HEK293T (cell line): ENCODE measurements around the gene KAT6B.

Experiments used
- CTCF ChIA-PET: fragments of 350-600 bp; formaldehyde crosslinking; extraction: SDS; loops from one replicate; lab custom pipeline; 2021; ENCODE audit warnings: antibody characterized with exemption, inconsistent platforms; lab: Yijun Ruan, JAX
- POLR2A ChIA-PET: fragments of 350-600 bp; formaldehyde crosslinking; extraction: SDS; loops from one replicate; lab custom pipeline; 2020; ENCODE audit warnings: antibody characterized with exemption, inconsistent platforms; lab: Yijun Ruan, JAX
- DNase-seq: peaks from one replicate; pipeline ENCODE4 v3.0.0; 2012; ENCODE audit warnings: mixed read lengths; ENCODE audit errors: extremely low spot score
- ARNT ChIP-seq: fragments of 450-650 bp; IDR thresholded peaks from 2 replicates; pipeline ENCODE4 v1.6.1; 2017; ENCODE audit warnings: mild to moderate bottlenecking
- BHLHE40 ChIP-seq: fragments of 450-650 bp; IDR thresholded peaks from 2 replicates; pipeline ENCODE4 v1.6.1; 2016; ENCODE audit warnings: mild to moderate bottlenecking, moderate library complexity, borderline replicate concordance
- CTBP1 ChIP-seq: fragments of 450-650 bp; IDR thresholded peaks from 2 replicates; pipeline ENCODE4 v1.6.1; 2016; ENCODE audit warnings: borderline replicate concordance
- ELF4 ChIP-seq: fragments of 450-650 bp; IDR thresholded peaks from 2 replicates; pipeline ENCODE4 v1.6.1; 2017; ENCODE audit warnings: antibody characterized with exemption
- FOXA1 ChIP-seq: fragments of 450-650 bp; IDR thresholded peaks from 2 replicates; pipeline ENCODE4 v1.6.1; 2016; ENCODE audit warnings: mild to moderate bottlenecking
- FOXK2 ChIP-seq: fragments of 450-650 bp; IDR thresholded peaks from 2 replicates; pipeline ENCODE4 v1.6.1; 2016; ENCODE audit warnings: mild to moderate bottlenecking
- FOXM1 ChIP-seq: fragments of 450-650 bp; IDR thresholded peaks from 2 replicates; pipeline ENCODE4 v1.6.1; 2017; ENCODE audit warnings: mild to moderate bottlenecking, borderline replicate concordance
- HDGF ChIP-seq: fragments of 450-650 bp; IDR thresholded peaks from 2 replicates; pipeline ENCODE4 v1.6.1; 2017; ENCODE audit warnings: antibody characterized with exemption, borderline replicate concordance
- L3MBTL2 ChIP-seq: fragments of 450-650 bp; conservative IDR thresholded peaks from 2 replicates; pipeline ENCODE4 v1.6.1; 2016; ENCODE audit warnings: mild to moderate bottlenecking
- LEF1 ChIP-seq: fragments of 450-650 bp; IDR thresholded peaks from 2 replicates; pipeline ENCODE4 v1.6.1; 2017; ENCODE audit warnings: mild to moderate bottlenecking, borderline replicate concordance
- NFRKB ChIP-seq: fragments of 450-650 bp; IDR thresholded peaks from 2 replicates; pipeline ENCODE4 v1.6.1; 2016; ENCODE audit warnings: mild to moderate bottlenecking, moderate library complexity
- SP1 ChIP-seq: fragments of 450-650 bp; IDR thresholded peaks from 2 replicates; pipeline ENCODE4 v1.6.1; 2017
- SUZ12 ChIP-seq: fragments of 450-650 bp; IDR thresholded peaks from 2 replicates; pipeline ENCODE4 v1.6.1; 2016; ENCODE audit warnings: mild to moderate bottlenecking
- TARDBP ChIP-seq: fragments of 450-650 bp; IDR thresholded peaks from 2 replicates; pipeline ENCODE4 v1.6.1; 2016
- ZNF384 ChIP-seq: fragments of 450-650 bp; IDR thresholded peaks from 2 replicates; pipeline ENCODE4 v1.6.1; 2016
- TF ChIP-seq, protein P1 (sequence below): fragments of 450-650 bp; IDR thresholded peaks from 2 replicates; pipeline ENCODE4 v1.6.1; 2016

The KAT6B gene

DNA sequence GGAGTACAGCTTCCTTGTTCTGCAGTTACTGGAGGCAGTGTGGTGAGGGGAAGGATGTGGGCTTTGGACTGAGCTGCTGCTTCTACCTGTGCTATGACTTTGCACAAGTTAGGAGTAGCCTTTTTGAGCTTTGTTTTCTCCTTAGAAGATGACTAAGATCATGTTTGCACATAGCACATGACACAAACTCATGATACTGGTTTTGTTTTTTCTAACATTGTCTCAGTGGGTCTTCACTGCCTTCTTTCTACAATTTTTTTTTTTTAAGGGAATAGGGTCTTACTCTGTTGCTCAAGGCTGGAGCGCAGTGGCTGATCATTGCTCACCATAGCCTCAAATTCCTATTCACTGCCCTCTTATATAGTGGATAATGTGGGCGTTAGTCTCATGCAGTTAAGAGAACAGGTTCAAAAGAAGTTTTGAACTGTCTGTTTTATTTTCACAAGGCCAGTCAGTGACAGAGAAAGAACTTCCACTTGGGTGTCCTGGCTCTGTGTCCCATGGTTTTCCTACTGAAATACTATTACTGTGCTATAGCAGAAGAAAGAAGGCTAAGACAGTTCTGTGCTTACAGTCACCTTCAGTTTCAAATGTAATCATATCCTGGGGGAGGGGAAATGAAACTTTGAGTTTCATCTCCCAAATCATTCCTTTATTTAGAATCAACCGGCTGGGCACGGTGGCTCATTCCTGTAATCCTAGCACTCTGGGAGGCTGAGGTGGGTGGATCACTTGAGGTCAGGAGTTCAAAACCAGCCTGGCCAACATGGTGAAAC lies 72.0 kb downstream of the KAT6B start:
- DNase-seq, result no peak
- POLR2A ChIA-PET, result no interaction called here
- CTCF ChIA-PET, result interaction anchor here (0.6 kb wide), 1 partner anchor 94 kb away, joined by 5 read pairs; no protein-coding TSS in a partner anchor
- TF ChIP-seq TARDBP (no peak), SUZ12 (no peak), CTBP1 (no peak), ARNT (no peak), ZNF384 (no peak), FOXM1 (no peak), SP1 (no peak), NFRKB (no peak), BHLHE40 (no peak), HDGF (no peak), ELF4 (no peak), FOXA1 (no peak), L3MBTL2 (no peak), FOXK2 (no peak), LEF1 (no peak)
- TF ChIP-seq, protein P1, sequence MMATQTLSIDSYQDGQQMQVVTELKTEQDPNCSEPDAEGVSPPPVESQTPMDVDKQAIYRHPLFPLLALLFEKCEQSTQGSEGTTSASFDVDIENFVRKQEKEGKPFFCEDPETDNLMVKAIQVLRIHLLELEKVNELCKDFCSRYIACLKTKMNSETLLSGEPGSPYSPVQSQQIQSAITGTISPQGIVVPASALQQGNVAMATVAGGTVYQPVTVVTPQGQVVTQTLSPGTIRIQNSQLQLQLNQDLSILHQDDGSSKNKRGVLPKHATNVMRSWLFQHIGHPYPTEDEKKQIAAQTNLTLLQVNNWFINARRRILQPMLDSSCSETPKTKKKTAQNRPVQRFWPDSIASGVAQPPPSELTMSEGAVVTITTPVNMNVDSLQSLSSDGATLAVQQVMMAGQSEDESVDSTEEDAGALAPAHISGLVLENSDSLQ, result no peak

DNA sequence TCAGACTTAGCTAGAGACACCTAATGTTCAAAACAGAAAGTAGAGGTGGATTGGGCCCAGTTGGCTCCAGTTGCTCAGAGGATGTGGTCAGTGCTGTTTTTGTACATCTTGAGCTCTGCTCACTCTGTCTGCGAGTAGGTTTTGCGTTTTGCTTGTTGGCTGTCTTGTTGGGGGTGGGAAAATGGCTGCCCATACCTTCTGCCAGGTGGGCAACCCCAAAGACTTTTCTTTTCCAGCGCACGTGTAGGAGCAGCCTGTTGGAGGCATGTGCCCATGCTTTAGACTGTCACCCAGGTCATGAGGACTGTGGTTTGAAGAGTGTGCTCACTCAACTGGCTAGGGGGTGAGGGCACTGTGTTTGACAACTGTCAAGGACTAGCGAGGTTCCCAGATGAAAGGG lies 73.9 kb downstream of the KAT6B start:
- TF ChIP-seq FOXK2 (no peak), ARNT (no peak), ZNF384 (no peak), TARDBP (no peak), BHLHE40 (no peak), LEF1 (no peak), SP1 (no peak), ELF4 (no peak), CTBP1 (no peak), NFRKB (no peak), HDGF (no peak)
- TF ChIP-seq, protein P1, result no peak
- ChIA-PET POLR2A (no interaction called here), CTCF (interaction anchor here (0.6 kb wide), 1 partner anchor 18 kb away, joined by 4 read pairs; no protein-coding TSS in a partner anchor)
- DNase-seq, result no peak

DNA sequence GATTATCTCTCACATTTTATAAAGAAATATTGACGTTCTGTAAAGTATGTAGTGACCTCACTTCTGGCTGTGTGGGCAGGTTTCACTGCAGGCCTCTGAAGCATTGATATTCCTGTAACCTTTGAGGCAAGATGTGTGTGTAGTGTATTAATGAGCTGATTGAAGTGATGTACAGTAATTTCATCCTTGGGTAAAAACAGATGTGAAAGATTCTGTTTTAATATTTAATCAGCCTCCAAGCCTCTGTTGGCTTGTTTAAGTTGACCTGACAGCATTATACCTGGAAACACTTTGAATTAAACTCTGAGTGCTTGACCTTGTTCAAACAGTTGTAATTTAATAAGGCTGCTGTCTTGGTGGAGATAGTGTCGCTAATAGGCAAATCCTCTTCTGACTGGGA lies 74.9 kb downstream of the KAT6B start:
- POLR2A ChIA-PET, result no interaction called here
- CTCF ChIA-PET, result no interaction called here
- no peak for DNase-seq
- no peak for TF ChIP-seq NFRKB
- TF ChIP-seq BHLHE40, result no peak
- no peak for TF ChIP-seq LEF1
- TF ChIP-seq SP1, result no peak
- TF ChIP-seq TARDBP, result no peak
- TF ChIP-seq HDGF, result no peak
- TF ChIP-seq, protein P1, result no peak
- TF ChIP-seq SUZ12, result no peak
- TF ChIP-seq L3MBTL2, result no peak
- no peak for TF ChIP-seq FOXM1
- TF ChIP-seq CTBP1, result no peak
- no peak for TF ChIP-seq ARNT

DNA sequence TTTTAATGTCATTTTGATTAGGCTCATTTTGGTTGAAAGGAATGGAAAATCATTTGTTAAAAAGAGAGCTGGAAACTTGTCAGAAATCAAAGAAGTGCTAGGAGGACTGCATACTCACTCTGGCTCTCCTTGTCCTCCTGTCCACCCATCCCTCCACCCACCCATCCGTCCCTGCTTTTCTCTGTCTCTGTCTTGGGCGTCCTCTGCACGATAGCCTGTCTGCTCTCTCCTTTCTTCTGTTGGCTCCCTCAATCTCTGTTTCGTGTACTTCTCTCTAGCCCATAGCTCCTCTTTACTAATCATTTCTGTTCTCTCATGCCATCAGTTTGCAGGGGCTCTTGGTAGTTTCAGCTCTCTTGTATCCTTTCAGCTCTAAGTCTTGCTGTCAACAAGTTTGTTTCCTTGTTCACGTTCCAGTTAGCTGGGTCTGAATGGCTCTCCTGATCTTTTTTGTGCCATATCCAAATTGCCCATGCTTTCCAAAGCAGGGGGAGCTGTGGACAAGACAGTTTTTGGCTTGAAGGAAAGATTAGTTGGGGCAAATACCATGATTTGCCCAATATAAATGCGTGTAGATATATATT lies 75.6 kb downstream of the KAT6B start:
- no peak for DNase-seq
- no peak for TF ChIP-seq TARDBP
- TF ChIP-seq, protein P1, result no peak
- no peak for TF ChIP-seq FOXK2
- TF ChIP-seq FOXA1, result no peak
- no peak for TF ChIP-seq SUZ12
- no peak for TF ChIP-seq BHLHE40
- TF ChIP-seq HDGF, result no peak
- no peak for TF ChIP-seq FOXM1
- TF ChIP-seq NFRKB, result no peak
- no peak for TF ChIP-seq ARNT
- no peak for TF ChIP-seq SP1
- TF ChIP-seq L3MBTL2, result no peak
- no peak for TF ChIP-seq ELF4
- no peak for TF ChIP-seq ZNF384
- no peak for TF ChIP-seq LEF1
- TF ChIP-seq CTBP1, result no peak
- POLR2A ChIA-PET, result no interaction called here
- CTCF ChIA-PET, result no interaction called here
